ENCODE measurements around the gene IL1RAPL1.
"Not testable (repeated sequence)": the region's sequence is repeated elsewhere in the genome, so short reads cannot be mapped to it uniquely, and the experiment has no call there.

IL1RAPL1 gene

GRCh38 chrX:29285664-29286063, 698.4 kb downstream of the IL1RAPL1 start:
- no peak for DNase-seq

GRCh38 chrX:29295987-29296680, 708.9 kb downstream of the IL1RAPL1 start:
- DNase-seq = no peak

DNA sequence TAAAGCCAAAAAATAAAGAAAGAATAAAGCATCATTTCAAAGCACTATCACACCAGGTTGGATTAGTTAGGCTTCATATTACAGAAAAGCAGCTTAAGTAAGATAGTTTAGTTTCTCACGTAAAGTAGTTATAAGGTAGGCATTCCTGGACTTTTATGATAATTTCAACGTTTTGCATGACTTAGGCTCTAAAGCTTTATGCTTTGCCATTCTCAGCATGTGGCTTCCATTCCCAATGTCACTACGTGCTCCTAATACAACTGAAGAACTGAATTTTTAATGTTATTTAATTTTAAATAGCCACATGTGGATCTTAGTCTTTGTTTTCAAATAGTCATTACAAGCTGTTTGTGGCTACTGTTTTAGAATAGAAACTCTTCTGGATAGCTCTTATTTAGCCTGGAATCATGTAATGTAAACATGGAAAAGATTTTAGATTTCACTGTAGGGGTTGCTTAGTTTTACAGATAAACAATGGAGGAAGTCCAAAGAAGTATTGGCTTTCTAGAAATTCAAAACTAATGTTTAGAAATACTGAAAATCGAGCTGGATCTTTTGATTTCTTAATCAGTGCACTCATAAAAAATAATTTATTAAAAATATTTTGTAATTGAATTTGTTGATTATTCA, 710.0 kb downstream of the IL1RAPL1 start:
- DNase-seq = no peak

DNA sequence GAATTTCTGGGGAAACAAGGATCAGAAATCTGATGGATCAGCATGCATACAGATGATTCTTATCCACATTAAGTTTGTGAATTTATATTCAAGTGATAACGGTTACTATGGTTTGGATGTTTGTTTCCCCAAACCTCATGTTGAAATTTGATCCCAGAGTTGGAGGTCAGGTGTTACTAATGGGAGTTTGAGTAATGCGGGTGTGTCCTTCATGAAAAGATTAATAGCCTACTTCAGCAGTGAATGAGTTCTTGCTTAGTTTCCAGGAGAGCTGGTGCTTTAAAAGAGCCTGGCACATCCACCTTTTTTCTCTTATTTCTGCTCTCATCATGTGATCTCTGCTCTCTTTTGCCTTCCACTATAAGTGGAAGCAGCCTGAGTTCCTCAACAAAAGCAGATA, 712.4 kb downstream of the IL1RAPL1 start:
- DNase-seq = no peak

DNA sequence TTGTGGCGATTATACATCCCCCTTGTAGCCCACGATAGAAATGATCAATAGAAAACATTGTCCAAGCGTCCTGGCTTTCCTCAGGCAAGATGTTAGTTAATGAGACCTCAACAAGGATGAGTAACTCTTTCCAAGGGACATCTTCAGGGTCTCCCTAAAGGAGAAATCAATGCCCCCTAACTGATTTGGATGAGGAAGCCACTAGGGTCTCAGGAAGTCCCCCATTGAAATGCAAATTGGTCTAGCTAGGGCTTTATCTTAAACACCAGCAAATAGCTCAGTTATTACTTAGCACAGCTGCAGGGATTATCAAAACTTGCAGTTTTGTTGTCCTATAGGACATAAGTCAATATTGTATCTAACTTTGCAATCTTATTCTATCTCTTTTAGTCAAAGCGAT, 721.5 kb downstream of the IL1RAPL1 start:
- no peak for DNase-seq

GRCh38 chrX:29315931-29316330, 728.7 kb downstream of the IL1RAPL1 start:
- DNase-seq = no peak

- DNase-seq = no peak
Observed at GRCh38 chrX:29318012-29318411, 730.8 kb downstream of the IL1RAPL1 start.

GRCh38 chrX:29332429-29332828, 745.2 kb downstream of the IL1RAPL1 start:
- DNase-seq = not testable (repeated sequence)

- DNase-seq = not testable (repeated sequence)
Observed at GRCh38 chrX:29333091-29333490, 745.8 kb downstream of the IL1RAPL1 start.

GRCh38 chrX:29348288-29348687, 761.0 kb downstream of the IL1RAPL1 start:
- DNase-seq = no peak

- DNase-seq = no peak
Observed at GRCh38 chrX:29359276-29359675, 772.0 kb downstream of the IL1RAPL1 start.

- DNase-seq = not testable (repeated sequence)
Observed at GRCh38 chrX:29374765-29375164, 787.5 kb downstream of the IL1RAPL1 start.

GRCh38 chrX:29376584-29376983, 789.3 kb downstream of the IL1RAPL1 start:
- no peak for DNase-seq

DNA sequence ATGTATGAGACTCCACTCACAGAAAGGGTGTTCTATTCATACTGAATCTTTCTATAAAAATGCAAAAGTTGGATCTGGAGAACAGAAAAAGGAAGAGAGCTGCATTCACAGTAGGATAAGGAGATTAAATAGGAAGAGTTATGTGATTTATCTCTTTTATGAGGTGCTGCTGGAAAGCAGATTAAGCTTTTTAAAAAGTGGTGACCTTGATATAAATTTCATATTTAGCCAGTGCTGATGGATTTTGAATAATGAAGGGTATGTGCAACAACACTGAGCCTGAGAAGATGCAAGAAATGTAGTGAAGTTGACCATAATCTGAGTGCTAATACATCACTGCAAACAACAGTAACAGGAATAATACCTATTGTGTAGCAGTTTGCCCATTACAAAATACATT, 795.6 kb downstream of the IL1RAPL1 start:
- no peak for DNase-seq

DNA sequence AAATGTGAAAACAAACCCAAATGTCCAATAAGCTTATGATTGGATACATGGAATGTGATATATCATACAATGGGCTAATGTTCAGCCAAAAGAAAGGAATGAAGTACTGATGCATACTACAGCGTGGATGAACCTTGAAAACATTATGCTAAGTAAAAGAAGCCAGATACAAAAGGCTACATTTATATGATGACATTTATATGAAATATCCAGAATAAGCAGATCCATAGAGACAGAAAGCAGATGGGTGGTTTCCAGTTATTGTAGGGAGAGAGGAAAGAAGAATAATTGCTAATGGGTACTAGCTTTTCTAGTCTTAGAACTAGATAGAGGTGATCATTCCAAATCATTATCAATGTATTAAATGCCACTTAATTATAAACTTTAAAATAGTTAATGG, 801.3 kb downstream of the IL1RAPL1 start:
- DNase-seq = no peak

- DNase-seq = no peak
Observed at GRCh38 chrX:29397506-29397905, 810.3 kb downstream of the IL1RAPL1 start.

- DNase-seq = no peak
Observed at GRCh38 chrX:29407357-29407756, 820.1 kb downstream of the IL1RAPL1 start.

DNA sequence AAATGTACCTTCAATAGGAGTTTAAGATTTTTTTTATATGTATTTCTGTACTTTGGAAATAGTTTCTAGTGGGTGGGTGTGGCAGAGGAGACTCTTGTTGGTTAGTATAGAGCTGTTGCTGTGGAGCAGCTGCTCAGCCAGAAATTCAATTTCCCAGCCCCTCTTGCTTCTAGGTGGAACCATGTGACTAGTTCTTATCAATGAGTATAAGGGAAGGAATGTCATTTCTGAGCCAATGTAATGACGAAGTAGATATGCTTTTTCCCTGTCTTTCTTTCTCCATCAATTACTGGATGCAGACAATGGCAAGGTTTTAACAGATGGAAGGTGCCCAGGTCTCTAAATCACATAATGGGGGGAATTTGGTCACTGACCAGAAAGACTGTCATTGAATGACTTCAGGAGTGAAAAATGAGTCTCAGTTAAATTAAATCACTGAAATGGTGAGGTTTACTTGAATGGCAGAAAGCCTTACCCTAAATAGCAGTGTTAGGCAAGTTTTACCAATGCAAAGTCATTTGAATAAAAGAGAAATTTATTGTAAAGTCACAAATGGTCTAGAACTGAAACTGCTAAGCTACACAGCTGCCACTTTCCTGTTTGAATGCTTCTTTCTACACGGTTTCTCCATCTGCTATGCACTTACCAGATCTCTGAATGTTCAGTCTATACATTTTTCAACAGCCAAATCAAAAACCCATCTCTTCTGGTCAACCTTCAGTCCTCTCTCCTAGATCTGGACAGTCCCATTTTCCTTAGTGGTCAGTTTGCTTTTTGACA, 832.7 kb downstream of the IL1RAPL1 start:
- DNase-seq = no peak

- no peak for DNase-seq
Observed at GRCh38 chrX:29422034-29422433, 834.8 kb downstream of the IL1RAPL1 start.

GRCh38 chrX:29431895-29432294, 844.6 kb downstream of the IL1RAPL1 start:
- DNase-seq = no peak

DNA sequence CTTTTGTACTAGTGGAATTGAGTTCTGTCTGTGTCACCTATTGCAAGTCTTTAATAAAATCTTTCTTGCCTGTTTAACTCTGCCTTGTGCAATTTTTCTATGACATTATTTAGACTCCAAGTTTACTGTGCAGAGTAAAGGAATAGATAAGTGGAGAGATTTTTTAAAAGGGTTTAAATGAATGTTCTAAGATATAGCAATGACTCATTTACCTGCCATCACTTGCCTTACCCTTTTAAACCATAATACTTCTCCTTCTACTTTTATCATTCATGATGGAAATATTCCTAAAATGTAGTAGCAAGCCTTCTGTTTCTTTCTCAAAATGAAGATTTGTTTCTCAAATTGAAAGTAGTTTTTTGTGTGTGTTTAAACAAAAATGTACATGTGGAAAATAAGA, 845.3 kb downstream of the IL1RAPL1 start:
- no peak for DNase-seq

DNA sequence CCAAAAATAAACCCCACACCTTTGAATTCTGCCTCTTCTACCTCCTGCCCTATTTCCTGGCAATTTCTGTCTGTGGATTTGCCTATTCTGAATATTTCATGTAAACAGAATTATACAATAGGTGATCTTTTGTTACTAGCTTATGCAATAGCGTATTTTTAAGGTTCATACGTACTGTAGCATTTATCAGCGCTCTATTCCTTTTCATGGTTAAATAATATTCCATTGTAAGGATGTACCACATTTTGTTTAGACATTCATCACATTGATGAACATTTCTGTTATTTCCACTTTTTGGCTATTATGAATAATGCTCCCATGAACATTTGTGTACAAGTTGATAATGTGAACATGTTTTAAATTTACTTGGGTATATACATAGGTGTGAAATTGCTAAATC, 847.7 kb downstream of the IL1RAPL1 start:
- no peak for DNase-seq

DNA sequence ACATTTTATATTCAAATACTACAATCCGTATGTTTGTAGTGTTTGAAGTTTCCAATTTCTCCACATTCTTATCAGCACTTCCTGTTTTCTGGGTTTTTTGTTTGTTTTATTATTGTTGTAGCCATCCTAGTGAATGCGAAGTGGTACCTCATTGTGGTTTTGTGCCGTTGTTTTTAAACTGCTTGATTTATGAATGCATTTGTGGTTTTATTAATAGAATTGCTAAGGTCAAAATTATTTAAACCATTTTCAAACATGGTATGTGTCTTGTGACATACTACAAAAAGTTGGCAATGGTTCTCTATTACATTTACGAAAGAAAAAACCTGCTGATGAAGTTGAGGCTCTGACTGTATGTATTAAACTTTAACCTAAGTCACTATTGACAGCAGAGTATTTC, 848.1 kb downstream of the IL1RAPL1 start:
- DNase-seq = no peak

GRCh38 chrX:29447867-29448266, 860.6 kb downstream of the IL1RAPL1 start:
- no peak for DNase-seq
